ENCODE data around the gene NCS1.

Gene NCS1

GRCh38 chr9:130175355-130175754 is 3.2 kb downstream of the NCS1 start:
- Histone ChIP-seq H3K27me3 (peaks cover 66% of the 10 kb centered on the region), H3K27ac (no peak overlapping the region), H3K4me1 (ENCODE audit: control insufficient read depth in 1 of 2, insufficient read depth in 1 of 2, low read depth in 1 of 2, low read length in 1 of 2) (no peaks in the 10 kb centered on the region), H3K9me3 (no peaks in the 10 kb centered on the region), H3K36me3 (no peaks in the 10 kb centered on the region), H3K4me3 (ENCODE audit: low read depth in 1 of 2, low read length in 1 of 2) (no peak overlapping the region)
- no peak for TF ChIP-seq CTCF (IDR thresholded peaks at IDR 0.05)

- Histone ChIP-seq H3K27me3 (peaks cover 52% of the 10 kb centered on the region), H3K27ac (no peak overlapping the region), H3K36me3 (no peaks in the 10 kb centered on the region), H3K9me3 (no peaks in the 10 kb centered on the region), H3K4me1 (ENCODE audit: control insufficient read depth in 1 of 2, insufficient read depth in 1 of 2, low read depth in 1 of 2, low read length in 1 of 2) (no peaks in the 10 kb centered on the region), H3K4me3 (ENCODE audit: low read depth in 1 of 2, low read length in 1 of 2) (no peak overlapping the region)
- no peak for TF ChIP-seq CTCF (IDR thresholded peaks at IDR 0.05)
Observed at GRCh38 chr9:130176760-130177159, 4.6 kb downstream of the NCS1 start.

- Histone ChIP-seq H3K9me3 (no peaks in the 10 kb centered on the region), H3K27me3 (peaks cover 45% of the 10 kb centered on the region), H3K36me3 (no peaks in the 10 kb centered on the region), H3K4me1 (ENCODE audit: control insufficient read depth in 1 of 2, insufficient read depth in 1 of 2, low read depth in 1 of 2, low read length in 1 of 2) (no peaks in the 10 kb centered on the region), H3K27ac (no peak overlapping the region), H3K4me3 (ENCODE audit: low read depth in 1 of 2, low read length in 1 of 2) (no peak overlapping the region)
- TF ChIP-seq CTCF (IDR thresholded peaks at IDR 0.05), result no peak
Observed at GRCh38 chr9:130177898-130178805, 5.9 kb downstream of the NCS1 start.

- TF ChIP-seq CTCF (IDR thresholded peaks at IDR 0.05), result no peak
- no peaks in the 10 kb centered on the region for H3K36me3 ChIP-seq
- no peak overlapping the region for H3K27ac ChIP-seq
Observed at GRCh38 chr9:130179331-130179907, 7.2 kb downstream of the NCS1 start.

GRCh38 chr9:130180516-130180915 is 8.3 kb downstream of the NCS1 start:
- no peak overlapping the region for H3K4me3 ChIP-seq (ENCODE audit: low read depth in 1 of 2, low read length in 1 of 2)
- H3K27ac ChIP-seq, result no peak overlapping the region
- H3K4me1 ChIP-seq (ENCODE audit: control insufficient read depth in 1 of 2, insufficient read depth in 1 of 2, low read depth in 1 of 2, low read length in 1 of 2), result no peaks in the 10 kb centered on the region
- TF ChIP-seq CTCF (IDR thresholded peaks at IDR 0.05), result no peak
- no peaks in the 10 kb centered on the region for H3K36me3 ChIP-seq
- peaks cover 22% of the 10 kb centered on the region for H3K27me3 ChIP-seq
- no peaks in the 10 kb centered on the region for H3K9me3 ChIP-seq

More at GRCh38 chr9:130179331-130179907, 7.2 kb downstream of the NCS1 start:
- Histone ChIP-seq H3K9me3 (no peaks in the 10 kb centered on the region), H3K4me1 (ENCODE audit: control insufficient read depth in 1 of 2, insufficient read depth in 1 of 2, low read depth in 1 of 2, low read length in 1 of 2) (no peaks in the 10 kb centered on the region), H3K4me3 (ENCODE audit: low read depth in 1 of 2, low read length in 1 of 2) (no peak overlapping the region), H3K27me3 (peaks cover 33% of the 10 kb centered on the region)

Measured in neutrophil (primary cell).